HG02642 (cell line): ENCODE measurements around the gene TAAR6.
"Not testable (repeated sequence)": the region's sequence is repeated elsewhere in the genome, so short reads cannot be mapped to it uniquely, and the experiment has no call there.

Experiments used
- ATAC-seq: cut with Tn5 transposase; IDR thresholded peaks from one replicate; pipeline ENCODE4 v1.9.1; 2021; ENCODE audit warnings: mild to moderate bottlenecking; ENCODE audit not compliant: unreplicated experiment, poor library complexity

The TAAR6 gene

DNA sequence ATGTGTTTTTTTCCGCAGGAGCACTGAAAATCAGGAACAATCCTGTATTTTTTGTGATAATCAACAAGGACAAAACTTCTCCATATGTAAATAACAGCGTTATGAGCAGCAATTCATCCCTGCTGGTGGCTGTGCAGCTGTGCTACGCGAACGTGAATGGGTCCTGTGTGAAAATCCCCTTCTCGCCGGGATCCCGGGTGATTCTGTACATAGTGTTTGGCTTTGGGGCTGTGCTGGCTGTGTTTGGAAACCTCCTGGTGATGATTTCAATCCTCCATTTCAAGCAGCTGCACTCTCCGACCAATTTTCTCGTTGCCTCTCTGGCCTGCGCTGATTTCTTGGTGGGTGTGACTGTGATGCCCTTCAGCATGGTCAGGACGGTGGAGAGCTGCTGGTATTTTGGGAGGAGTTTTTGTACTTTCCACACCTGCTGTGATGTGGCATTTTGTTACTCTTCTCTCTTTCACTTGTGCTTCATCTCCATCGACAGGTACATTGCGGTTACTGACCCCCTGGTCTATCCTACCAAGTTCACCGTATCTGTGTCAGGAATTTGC lies at the start of gene TAAR6:
TSS of gene TAAR6 (plus strand) at position 102 of the 557 bp plus-strand sequence. CDS start at position 102, 0 bp downstream.
- no peak for ATAC-seq

- no peak for ATAC-seq
These were observed 49.2 kb upstream of the TAAR6 start for GRCh38 chr6:132520953-132521352.

- no peak for ATAC-seq
These were observed 45.5 kb upstream of the TAAR6 start for GRCh38 chr6:132524646-132525045.

DNA sequence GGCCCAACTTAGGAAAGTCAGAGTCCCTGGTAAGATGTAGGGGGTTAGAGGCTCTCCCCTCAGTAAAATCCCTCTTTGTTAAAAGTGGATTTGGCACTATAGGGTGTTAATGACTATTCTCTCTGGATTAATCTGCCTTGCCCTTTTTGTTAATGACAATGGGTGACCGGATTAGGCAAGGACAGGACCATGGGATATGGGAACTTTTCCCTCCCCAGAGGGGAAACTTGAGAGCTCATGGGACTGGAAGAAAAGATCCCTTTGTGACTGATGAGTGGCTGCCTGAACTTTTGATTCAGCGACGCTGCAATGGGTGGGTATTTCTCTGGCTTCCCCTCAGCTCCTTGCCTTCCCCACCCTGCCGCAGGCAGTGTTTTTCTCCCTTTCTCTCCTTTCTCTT lies 44.3 kb upstream of the TAAR6 start:
- no peak for ATAC-seq

DNA sequence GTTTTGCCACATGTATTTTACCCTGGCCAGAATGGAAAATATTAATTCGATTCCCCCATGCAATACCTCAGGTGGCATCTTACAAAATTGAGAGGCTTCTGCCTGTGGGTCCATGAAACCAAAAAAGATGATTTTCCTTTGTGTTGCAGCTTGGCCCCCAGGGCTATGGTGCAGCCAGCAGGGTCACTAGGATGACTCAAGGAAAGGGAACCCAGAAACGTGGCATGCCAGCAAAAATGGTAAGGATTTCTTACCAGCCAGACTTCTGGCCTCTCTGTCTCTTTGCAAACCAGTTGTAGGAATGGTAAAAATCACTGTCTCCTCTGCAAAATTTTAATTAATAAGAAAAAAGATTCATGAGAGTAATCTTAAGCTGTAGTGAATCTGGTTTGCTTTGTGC lies 43.7 kb upstream of the TAAR6 start:
- no peak for ATAC-seq

DNA sequence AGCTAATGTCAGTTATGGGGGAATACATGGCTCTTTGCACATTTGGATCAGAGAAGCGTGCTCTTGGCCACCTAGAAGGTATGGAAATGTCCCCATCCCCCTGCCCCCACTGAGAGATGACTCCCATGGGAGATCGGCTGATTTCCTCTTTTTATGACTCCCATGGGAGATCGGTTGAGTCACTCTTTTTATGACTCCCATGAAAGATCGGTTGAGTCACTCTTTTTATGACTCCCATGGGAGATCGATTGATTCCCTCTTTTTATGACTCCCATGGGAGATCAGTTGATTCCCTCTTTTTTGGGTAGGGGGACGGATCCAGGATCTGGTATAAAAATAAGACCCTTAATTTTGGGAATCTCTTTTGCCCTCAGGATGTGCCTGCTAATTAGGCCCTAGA lies 42.3 kb upstream of the TAAR6 start:
- ATAC-seq = no peak

DNA sequence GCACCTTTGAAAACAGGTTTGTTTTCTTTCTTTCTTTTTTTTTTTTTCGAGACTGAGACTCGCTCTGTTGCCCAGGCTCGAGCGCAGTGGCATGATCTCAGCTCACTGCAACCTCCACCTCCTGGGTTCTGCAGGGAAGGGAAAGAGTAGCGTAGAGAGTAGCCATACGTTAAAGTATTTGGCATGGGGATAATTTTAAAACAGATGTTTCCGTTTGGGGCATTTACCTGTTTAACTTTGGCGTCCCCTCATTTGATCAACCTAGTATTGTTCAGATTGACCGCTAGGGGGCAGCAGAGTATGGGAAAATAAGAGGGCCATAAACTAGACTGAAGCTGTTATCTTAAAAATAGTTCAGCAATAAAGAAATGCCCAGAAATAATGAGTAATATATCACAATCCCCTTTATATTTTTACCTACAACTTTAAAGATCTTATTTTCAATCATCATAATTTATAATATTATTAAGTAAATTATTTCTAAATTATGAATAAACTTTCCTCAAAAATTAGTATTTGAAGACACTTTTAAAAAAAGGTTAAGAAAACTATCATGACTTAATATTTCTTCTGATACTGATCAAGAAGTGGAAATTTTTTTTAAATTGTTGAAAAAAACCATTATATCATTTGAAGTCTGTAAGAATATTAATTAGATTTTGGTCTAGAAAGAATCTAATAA lies 39.7 kb upstream of the TAAR6 start:
- ATAC-seq = peak; percentile 85

GRCh38 chr6:132534546-132534945 lies 35.6 kb upstream of the TAAR6 start:
- not testable (repeated sequence) for ATAC-seq

DNA sequence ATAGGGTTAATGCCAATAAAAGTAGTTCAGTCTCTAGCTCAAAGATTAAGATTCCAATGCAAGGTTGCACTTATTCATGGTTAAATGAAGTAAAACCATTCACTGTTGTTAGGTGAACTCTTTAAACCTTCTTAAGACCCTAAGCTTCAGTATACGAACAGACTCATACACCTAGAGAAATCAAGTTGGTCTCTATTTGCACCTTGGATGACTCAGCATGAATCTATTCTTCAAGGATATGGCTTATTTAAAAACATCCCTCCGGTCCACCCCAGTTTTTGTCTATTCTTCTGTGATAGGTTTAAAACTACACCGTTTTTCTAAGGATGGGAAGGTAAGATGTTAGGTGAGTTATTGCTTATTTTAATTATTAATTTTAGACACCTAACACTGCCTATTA lies 33.0 kb upstream of the TAAR6 start:
- ATAC-seq = no peak

DNA sequence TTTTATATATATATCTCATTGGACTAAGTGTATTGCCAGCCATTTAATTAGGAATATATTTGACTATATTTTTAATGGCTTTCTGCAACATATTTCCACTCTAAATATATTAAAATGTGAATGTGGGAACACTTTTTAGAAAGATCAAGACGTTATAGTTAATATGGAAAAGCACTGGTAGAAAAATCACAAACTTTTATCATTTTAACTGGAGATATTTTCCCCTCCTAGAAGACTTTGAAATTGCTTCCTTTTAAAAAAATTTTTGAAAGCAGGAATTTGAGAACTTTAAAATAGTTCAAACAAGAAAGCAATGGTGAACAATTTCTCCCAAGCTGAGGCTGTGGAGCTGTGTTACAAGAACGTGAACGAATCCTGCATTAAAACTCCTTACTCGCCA lies 32.1 kb upstream of the TAAR6 start, which contains the start of gene TAAR9:
TSS of gene TAAR9 (plus strand) at position 301 of the 400 bp plus-strand sequence. CDS start at position 314, 13 bp downstream.
- ATAC-seq = no peak

DNA sequence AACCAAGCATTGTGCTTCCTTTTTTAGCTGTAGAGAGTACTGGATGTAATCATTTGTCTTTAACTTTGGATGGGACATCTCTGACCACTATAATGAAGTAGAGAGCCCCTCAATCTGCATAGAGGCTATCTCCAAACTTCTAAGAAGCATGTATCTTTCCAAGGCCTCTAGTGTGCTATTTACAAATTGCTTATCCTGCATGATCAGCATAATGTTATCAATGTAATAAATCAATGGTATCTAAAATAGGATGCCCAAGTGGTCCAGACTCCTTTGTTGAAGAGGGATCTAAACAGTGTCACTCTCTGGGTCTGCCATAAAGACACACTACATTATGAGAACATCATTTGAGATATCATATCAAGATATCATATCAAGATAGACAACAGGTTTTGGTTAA lies 25.3 kb upstream of the TAAR6 start:
- ATAC-seq = no peak

DNA sequence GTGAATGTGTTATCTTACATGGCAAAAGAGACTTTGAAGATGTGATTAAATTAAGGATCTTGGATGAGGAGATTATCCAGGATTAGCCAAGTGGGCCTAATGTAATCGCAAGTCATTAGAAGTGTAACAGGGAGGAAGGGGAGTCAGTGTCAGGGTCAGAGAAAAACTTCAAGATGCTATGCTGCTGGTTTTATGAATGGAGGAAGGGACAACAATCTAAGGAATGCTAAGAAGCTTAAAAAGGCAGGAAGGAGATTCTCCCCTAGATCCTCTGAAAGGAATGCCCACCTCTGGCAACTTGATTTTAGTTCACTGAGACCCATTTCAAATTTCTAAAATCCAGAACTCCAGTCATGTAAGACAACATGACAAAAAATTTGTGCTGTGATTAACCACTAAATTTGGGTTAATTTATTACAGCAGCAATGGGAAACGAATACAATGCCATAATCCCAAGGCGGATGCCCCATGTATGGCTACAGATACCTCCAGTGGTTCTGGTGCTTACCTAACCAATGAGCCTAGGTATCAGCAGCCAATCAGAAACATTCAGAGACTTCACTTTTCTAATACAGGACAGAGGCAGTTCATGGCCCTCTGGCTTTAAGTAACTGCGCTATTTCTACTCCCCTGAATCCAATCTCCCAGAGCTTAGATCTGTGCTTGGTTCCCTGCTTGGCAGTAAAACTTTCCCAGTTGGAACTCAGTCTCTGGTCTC lies 21.2 kb upstream of the TAAR6 start:
- no peak for ATAC-seq

- no peak for ATAC-seq
These were observed 18.9 kb upstream of the TAAR6 start for GRCh38 chr6:132551214-132551613.

GRCh38 chr6:132552372-132552771 lies 17.8 kb upstream of the TAAR6 start, which contains the start of gene TAAR8:
TSS of gene TAAR8 (plus strand) at chr6:132552672. CDS start at chr6:132552693, 21 bp downstream.
- no peak for ATAC-seq

- ATAC-seq = not testable (repeated sequence)
These were observed 10.0 kb upstream of the TAAR6 start for GRCh38 chr6:132560087-132560486.

GRCh38 chr6:132566404-132566803 lies 3.7 kb upstream of the TAAR6 start:
- no peak for ATAC-seq

- ATAC-seq = no peak
These were observed 2.6 kb upstream of the TAAR6 start for GRCh38 chr6:132567566-132567965.

DNA sequence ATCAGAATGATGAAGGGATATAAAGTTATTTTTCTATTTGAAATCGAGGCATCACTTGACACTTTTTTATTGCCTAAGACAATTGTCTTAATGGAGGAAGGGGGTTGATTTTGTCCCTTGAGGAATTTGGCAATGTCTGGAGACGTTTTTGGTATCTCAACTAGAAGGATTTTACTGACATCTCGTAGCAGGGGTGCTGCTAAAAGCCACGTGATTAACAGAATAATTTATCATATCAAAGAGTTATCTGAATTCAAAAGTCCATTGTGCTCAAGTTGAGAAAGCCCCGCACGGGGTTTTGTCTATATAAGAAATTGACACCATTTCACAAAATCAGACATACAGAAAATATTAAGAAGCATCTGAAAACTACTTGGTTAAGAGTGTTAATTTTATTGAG lies 1.5 kb upstream of the TAAR6 start:
- no peak for ATAC-seq

DNA sequence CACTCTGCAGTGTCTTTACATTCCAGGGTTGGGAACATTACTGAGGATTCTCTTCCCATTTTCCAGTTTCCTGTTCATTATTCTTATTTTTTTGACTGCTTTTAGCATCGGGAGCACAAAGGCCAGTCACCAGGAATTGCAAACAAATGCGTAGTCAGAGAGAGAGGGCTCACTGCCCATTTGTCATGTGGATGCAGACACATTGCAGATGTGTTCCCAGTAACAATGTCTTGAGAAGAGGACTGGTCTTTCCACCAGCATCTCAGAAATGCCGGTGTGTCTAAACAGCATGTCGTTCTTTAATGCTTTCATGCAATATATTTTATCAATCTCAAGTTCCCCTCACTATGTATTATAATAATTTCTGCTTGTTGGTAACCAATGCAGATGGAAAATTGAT lies 952 bp upstream of the TAAR6 start:
- ATAC-seq = no peak

- no peak for ATAC-seq
These were observed 1.7 kb downstream of the TAAR6 start for GRCh38 chr6:132571774-132572173.

- no peak for ATAC-seq
These were observed 14.6 kb downstream of the TAAR6 start for GRCh38 chr6:132584698-132585097.
